NOMO-1 treated with DMSO at 0.1 percent for 48 hours (cell line): Measurements from ENCODE around the gene OGFOD3.

ENCODE experiments used
- DNase-seq: peaks from one replicate; lab custom pipeline; 2025; ENCODE audit not compliant: unreplicated experiment; lab: John Stamatoyannopoulos, UW

OGFOD3 gene

DNA sequence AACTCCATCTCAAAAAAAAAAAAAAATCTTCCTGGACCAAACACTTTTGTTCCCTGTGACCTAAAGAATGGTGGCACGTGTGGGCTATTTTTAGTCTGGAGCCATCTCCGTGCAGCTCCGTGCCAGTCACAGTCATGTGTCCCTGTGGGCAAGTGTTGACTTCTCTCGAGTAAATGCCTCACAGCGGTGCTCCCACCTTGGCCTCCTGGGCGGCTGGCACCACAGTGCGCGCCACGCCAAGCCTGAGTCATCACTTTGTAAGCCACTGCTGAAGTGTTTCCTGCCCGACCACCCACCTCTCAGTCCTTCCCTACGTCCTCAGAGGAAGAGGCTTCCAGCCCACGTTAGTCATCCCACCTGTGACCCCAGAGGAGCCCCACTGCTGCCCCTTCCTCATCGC lies 11.1 kb downstream of the OGFOD3 start:
- DNase-seq: no peak

DNA sequence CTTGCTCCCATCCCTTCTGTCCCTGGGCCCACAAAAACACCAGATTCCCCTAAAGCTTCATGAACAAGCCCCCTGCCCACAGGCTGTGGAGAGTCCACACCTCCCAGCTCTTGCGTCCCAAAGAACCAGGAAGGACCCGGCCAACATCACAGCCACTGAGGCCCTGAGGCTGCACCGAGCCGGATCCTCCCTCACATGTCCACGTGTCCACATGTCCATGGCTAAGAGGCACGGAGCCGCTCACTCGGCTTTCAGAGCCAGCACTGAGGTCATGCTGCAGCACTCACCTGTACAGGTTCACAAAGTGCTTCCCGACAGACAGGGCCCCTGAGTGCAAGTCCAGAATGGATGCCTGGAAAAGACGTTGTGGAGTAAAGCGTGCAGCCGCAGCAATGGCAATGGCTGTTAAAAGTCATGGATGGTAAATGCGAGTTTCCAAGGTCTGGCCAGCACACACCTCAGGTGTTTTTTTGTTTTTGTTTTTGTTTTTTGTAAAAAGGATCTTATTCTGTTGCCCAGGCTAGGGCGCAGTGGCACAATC lies 12.2 kb downstream of the OGFOD3 start:
- DNase-seq: no peak

DNA sequence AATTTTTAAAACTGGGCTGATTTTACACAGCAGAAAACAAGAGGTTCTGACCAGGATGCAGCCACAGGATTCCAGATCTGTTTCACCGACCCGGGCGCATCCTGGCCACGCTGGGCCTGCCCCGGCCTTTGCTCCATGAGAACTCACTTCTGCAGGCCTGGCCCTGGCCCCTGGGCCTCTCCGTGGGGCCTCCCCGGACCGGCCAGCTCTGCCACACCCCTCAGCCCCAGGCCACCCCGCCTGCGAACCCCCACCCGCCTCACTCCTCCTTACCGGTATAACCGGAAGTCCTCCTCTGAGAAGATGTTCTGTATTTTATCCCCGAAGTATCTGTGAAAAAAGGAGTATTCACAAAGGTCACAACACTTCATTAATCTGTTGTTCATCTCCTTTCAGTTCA lies 13.3 kb downstream of the OGFOD3 start:
- DNase-seq: no peak

DNA sequence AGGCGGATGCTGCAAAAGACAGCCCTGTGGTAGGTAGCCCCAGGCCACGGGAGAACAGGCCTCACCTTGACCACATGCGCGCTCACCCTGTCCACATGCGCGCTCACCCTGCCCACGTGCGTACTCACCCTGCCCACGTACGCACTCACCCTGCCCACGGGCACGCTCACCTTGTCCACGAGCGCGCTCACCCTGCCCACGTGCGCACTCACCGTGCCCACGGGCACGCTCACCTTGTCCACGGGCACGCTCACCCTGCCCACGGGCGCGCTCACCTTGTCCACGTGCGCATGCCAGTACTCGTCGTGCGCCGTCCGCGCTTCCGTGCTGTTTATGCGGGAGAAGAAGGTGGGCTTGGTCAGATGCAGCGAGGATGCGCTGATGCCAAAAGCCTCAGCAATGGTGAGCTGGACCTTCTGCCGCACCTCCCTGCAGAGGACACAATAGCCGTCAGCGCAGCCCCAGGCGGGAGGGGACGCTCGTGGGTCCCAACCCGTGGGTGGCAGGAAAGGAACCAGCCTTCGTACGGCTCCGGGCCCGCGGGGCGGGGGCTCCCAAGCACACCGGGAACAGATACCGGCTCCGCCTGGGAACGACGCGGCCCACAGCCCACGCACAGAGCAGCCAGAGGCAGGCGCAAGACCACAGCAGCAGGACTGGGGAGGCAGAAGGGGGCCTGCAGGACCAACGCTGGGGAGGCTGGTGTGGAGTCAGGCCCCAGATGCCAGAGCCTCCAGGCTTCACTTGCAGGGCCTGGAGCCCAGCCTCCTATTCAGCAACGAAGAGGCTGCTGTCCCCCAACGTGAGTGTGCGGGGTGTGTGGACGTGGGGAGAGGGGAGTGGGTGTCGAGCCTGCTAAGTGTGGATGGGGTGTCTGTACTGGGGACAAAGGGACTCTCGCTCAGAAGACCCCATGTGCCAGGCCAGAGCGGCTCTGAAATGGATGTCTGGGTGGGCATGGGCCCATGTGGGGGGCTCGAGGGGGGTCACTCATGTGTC lies 14.4 kb downstream of the OGFOD3 start:
- no peak for DNase-seq

DNA sequence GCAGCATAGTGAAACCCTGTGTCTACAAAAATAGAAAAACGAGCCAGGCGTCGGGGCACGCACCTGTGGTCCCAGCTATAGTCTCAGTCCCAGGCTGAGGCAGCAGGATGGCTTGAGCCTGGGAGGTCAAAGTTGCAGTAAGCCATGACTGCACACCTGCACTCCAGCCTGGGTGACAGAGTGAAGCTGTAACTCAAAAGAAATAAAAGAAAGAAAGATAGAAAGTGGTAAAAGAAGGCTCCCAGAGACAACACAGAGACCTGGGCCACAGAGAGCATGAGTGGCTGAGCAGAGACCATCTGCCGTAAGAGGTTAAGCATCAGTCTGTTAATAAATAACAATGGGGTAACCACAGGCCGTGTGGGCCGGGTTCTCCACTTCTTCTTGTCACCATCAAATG lies 15.5 kb downstream of the OGFOD3 start:
- no peak for DNase-seq

DNA sequence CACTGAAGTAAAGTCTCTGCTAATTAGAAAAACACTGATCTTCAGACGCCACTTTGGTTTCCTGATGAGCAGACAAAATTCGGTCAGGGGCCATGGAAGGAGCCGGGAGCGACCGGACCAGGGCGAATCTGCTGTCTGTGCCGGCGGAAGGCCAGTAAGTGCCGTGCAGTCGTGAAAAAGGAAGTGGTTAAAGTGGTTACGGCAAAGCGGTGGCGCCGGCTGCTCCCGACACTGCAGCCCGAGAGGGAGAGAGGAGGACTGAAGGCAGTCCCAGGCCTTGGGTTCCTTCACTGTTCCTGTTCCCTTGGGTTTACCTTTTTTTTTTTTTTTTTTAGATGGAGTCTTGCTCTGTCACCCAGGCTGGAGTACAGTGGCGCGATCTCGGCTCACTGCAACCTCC lies 17.6 kb downstream of the OGFOD3 start:
- peak; percentile 88 for DNase-seq

DNA sequence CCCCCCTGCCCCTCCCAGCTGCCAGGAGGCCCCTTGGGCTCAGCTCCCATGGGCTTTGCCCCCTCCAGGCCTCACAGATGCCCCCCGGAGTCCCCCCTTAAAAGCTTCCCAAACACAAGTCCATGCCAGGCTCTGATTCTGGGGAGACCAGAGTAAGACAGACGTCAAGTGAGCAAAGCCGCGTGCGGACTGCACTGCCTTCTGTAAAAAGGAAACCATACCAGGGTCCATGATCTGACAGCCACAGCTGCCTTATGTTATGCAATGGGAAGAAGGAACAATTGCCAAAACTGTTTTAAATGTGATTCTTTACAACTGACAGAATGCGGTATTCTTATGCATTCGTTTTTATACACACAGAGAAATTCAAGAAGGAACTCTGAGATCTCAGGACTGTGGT lies 18.2 kb downstream of the OGFOD3 start:
- peak; percentile 76 for DNase-seq

DNA sequence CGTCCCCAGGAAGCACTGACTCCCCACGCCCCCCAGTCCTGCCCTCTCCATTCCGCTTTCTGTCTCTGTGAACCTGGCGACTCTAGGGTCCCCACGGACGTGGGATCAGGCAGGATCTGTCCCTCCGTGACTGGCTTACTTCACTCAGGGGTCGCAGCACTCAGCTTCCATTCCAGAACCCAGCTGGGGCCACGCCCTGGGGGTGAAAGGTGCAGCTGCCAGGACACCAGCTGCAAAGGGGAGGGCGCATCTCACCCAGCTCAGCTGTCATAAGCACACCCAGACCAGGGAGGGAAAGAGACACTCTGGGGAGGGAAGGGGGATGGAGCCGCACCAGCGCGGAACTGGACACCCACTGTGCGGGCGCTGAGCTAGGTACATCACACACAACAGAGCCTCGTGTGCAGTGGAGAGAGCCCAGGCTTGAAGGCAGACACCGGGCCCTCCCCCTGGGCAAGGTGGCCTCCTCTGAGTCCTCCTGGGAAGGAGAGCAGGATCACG lies 18.7 kb downstream of the OGFOD3 start:
- no peak for DNase-seq

DNA sequence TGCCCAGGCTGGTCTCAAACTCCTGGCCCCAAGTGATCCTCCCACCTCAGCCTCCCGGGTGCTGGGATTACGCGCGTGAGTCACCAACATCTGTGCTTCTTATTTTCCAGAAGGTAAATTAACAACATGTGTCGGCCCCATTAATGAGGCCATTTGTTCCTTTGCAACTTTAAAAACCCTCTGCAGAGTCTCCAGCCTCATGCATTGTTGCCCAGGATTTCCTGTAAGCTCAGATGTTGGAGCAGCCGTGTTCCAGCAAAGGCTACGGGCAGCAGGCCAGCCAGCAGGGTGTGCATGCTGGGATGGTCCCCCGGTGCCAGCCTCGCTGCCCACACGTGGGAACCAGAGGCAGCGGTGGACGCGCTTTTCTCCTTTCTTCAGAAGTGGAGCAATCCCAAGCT lies 19.3 kb downstream of the OGFOD3 start:
- no peak for DNase-seq

DNA sequence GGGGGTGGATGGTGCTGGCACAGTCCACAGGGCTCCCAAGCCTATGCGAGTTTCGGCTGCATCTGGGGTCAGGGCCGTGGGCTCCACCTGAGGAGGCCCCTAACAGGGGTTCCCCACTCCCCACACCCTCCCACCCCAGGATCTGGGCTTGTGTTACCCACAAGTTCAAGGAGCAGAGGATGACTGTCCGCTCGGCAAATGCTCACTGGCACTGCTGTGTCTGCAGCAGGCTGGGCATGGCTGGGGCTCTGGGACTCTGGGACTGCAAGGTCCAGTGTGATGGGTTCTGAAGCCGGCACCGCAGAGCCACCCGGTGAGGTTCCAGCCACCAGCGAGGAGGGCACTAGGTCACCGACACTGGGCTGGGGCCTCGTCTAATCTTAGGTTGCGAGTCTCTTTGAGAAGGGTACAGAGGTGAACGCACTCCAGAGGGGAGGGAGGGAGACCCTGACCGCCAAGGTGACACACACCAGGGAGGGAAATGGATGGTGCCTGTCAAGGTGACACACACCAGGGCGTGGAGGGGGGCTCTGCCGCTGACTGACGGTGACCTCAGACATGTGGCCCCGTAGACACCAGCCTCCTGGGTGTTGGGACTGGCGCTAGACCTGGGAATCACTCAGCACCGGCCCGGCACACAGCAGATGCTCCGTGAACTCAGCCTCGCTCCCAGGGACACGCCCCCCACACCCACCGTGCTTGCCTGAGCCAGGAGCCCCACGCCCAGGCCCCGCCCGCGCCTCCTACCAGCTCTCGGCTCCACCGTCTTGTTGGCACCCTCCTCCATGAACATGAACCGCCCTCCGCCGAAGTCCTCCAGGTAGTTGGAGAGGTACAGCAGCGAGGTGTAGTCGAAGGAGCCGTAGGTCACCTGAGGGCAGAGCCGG lies 20.7 kb downstream of the OGFOD3 start:
- DNase-seq: no peak

DNA sequence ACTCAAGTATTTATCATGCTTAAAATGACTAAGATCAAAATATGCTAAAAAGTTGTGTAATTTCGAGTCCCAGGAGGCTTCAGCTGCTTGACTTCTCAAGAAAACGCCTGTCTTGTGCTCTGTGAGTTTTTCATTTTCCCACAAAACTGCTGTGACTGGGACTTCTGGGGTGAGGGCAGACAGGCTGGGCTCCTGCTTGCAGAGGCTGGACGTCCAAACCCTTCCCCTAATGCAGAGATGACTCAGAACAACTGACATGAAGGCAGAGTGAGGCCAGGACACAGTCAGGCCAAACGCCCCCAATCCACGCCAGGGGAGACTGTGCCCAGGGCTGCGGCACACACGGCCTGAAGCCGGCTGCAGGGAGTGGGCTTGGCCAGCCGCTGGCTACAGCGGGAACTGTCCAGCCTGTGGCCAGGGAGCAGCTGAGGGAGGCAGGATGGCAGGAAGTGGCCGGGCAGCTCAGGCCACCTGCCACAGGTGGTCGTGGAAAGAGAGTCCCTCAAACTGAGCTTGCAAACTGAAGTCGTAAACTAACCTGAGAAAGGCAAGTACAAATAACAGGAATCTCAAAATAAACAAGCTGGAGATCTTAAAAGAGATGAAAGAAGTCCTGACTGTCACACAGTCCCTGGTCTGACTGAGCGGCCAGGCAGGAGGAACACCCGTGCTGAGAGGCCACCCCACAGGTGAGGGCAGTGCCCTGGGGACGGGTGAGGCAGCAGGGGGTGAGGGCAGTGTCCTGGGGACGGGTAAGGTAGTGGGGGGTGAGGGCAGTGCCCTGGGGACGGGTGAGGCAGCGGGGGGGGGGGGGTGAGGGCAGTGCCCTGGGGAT lies 21.6 kb downstream of the OGFOD3 start:
- DNase-seq: no peak

DNA sequence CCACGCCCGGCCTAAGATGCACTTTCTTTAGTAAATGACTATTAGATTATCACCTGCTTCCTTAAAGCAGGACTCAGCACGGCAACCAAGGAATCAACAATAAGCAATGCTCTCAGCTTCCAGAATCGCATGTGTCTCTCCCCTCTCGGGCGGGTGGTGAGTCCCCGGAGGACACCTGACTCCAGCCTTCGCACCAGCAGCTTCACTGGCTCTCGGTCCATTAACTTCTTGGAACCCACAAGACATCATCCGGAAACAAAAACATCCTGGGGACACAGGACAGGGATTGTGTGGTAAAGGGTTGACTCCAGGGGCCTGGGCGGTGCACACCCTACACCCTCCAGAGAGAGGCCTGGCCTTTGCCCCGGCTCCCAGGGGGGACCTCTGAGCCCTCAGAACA lies 24.1 kb downstream of the OGFOD3 start:
- no peak for DNase-seq

DNA sequence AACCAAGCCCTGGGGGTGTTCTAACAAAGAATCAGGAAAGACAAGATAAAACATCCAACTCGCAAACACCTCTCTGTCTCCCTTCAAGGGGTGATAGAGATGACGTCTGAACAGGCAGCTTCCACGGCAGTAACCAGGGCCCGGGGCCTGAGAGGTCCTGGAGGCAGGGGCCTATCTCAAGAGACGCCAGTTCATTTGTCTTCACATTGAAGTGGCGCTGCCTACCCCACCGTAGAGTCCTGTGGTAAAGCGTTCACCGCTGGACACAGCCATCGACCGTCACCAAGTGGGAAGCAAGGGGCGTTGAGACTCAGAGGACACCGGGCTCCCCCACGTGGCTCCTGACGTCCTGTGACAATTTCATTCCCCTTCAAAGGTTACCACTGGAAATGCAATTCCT lies 25.4 kb downstream of the OGFOD3 start:
- DNase-seq: no peak

DNA sequence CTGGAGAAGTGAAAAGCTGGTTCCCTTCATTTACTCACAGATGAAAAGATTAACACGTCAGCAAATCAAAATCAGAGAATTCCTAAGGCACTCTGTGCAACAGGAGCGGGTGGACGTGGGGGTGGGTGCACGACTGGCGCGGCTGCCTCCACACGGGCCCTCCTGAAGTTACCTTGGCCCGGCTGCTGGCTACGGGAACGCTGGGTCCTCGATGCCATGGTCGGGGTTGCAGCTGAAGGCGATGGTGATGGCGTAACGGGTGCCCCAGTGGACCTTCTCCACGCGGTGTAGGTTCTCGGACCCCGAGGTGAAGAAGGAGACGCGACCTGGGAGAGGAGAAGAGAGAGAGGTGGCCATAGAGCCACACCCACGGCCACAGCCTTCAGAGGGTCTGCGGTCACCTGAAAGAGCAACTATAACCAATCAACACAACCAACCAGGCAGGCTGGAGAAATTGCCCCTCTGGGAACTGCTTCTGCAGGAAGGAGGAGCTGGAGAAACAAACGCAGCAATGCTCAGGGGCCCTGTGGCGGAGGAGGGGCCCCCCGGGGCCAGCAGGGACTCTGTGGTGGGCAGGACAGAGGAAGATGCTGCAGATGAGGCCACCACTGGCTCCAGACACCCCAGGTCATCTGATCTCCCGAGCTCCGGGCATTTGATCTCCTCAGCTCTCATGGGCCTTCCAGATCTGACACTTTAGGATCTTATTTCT lies 26.0 kb downstream of the OGFOD3 start:
- no peak for DNase-seq

DNA sequence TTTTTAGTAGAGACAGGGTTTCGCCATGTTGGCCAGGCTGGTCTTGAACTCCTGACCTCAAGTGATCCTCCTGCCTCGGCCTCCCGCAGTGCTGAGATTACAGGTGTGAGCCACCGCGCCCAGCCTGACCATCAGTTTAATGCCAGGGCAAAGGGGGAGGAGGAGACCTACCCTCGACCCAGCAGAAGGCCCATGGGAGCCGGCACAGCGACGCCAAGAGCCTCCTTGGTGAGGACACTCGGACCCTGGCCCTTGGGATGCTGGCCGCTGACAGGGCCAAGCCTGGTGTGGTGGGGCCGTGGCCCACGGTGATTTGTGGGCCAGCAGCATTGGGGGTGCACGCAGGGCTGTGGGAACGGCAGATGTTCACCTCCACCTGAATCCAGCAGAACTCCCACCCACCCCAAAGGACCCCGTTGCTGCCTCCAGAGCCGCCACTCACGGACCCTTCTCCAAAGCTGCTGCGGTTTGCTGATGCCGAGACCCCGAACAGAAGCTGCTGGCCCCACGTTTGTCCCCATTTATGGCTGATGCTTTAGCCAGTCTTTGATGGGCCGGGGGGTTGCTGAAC lies 26.8 kb downstream of the OGFOD3 start:
- DNase-seq: no peak

DNA sequence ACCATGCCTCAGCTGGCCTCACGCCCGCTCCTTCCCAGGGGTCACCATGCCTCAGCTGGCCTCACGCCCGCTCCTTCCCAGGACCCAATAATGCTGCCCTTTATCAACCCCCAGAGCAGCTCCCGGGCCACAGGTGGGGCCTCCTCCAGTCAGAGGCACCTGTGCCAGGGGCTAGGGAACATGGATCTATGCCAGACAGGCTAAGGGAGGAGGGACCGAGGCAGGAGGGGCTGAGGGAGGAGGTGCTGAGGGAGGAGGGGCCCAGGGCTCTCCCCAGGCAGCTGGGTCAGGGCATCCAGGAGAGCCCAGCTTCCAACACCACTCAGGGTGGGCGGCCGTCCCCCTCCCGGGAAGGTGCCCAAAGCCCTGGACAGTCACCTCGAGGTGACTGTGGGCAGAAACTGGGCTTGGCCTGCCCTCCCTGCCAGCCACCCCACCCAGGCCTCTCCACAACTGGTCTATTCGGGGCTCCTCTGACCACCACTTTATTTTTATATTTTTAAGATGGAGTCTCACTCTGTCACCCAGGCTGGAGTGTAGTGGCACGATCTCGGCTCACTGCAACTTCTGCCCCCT lies 27.4 kb downstream of the OGFOD3 start:
- DNase-seq: no peak

DNA sequence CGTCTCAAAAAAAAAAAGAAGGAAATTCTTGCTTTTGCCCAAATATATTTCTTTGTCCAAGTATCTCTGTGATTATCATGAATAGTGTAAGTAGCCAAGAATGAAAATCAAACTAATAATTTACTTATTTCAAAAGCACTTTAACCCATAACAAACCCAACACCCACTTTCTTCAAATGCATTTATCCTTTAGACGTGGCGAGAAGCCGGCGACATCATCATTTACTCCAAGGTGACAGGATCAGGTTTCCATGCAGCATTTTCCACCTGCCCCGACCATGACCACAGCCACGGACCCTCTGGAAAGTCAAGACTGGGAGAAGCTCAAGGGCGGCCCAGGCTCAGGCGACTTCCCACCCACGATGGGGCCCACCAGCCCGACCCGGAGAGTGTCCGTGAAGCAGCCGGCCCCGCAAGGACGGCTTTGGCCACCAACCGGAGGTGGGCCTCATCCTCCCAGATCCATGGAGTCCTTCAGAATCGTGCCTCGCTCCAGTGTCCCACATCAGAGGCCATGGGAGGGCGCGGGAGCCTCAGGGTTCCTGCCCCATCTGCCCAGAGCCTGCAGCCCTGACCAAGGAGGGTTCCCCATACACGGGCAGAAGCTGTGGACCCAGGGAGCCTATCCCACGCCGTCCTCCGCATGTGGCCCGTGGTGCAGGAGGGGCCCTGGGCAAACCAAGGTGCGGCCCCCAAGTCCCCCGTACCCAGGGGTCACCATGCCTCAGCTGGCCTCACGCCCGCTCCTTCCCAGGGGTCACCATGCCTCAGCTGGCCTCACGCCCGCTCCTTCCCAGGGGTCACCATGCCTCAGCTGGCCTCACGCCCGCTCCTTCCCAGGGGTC lies 28.1 kb downstream of the OGFOD3 start:
- DNase-seq: no peak

DNA sequence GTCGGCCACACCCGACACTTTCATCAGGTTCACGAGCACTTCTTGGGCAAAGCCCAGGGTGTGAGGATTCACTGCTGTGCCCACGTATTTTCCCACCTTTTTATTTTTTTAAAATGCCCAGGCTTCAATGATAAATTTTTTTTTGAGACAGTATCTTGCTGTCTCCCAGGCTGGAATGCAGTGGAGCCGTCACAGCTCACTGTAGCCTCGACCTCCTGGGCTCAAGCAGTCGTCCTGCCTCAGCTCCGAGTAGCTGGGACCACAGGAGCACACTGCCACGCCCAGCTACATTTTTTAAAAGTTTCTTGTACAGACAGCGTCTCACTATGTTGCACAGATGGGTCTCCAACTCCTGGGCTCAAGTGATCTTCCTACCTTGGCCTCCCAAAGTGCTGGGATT lies 29.0 kb downstream of the OGFOD3 start:
- no peak for DNase-seq
